ENCODE results near the gene URB1.

Gene URB1

GRCh38 chr21:32422064-32422463, 29.3 kb upstream of the URB1 start:
- Histone ChIP-seq H2AFZ (no peak overlapping the region), H3K4me2 (ENCODE audit: low read length) (no peak overlapping the region), H3K4me3 (ENCODE audit: low read depth, low read length) (no peak overlapping the region), H3K36me3 (ENCODE audit: control insufficient read depth, insufficient read depth, low read length) (no peaks in the 10 kb centered on the region), H3K79me2 (peaks cover 4% of the 10 kb centered on the region), H3K4me1 (no peaks in the 10 kb centered on the region), H3K27ac (no peak overlapping the region), H3K27me3 (ENCODE audit: control insufficient read depth, insufficient read depth, low read length) (no peaks in the 10 kb centered on the region), H3K9me3 (ENCODE audit: control insufficient read depth, low read length) (no peaks in the 10 kb centered on the region), H3K9ac (no peak overlapping the region)
- TF ChIP-seq, protein P1, sequence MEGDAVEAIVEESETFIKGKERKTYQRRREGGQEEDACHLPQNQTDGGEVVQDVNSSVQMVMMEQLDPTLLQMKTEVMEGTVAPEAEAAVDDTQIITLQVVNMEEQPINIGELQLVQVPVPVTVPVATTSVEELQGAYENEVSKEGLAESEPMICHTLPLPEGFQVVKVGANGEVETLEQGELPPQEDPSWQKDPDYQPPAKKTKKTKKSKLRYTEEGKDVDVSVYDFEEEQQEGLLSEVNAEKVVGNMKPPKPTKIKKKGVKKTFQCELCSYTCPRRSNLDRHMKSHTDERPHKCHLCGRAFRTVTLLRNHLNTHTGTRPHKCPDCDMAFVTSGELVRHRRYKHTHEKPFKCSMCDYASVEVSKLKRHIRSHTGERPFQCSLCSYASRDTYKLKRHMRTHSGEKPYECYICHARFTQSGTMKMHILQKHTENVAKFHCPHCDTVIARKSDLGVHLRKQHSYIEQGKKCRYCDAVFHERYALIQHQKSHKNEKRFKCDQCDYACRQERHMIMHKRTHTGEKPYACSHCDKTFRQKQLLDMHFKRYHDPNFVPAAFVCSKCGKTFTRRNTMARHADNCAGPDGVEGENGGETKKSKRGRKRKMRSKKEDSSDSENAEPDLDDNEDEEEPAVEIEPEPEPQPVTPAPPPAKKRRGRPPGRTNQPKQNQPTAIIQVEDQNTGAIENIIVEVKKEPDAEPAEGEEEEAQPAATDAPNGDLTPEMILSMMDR (IDR thresholded peaks at IDR 0.05), result no peak

DNA sequence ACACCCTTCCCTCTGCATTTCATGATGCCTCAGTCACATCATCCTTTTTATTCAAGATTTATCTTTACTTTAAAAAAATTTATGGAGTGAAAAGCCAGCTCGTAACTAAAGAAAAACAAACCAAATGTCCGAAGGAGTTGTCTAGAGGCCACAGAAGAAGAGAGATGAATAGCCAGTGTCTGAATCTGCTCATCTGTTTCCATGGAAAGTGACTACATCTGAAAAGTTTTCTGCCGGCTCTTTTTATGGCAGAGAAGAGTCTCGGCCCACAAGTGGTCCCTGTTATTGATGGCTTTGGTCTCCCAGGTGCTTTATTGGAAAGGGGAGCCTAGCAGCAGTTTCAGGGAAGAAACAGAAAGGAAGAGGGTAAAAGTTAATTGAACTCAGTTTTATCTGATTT, 25.3 kb upstream of the URB1 start:
- Histone ChIP-seq H3K4me3 (ENCODE audit: low read depth, low read length) (no peak overlapping the region), H3K9ac (no peak overlapping the region), H3K4me2 (ENCODE audit: low read length) (no peak overlapping the region), H3K4me1 (no peaks in the 10 kb centered on the region), H3K9me3 (ENCODE audit: control insufficient read depth, low read length) (no peaks in the 10 kb centered on the region), H3K27ac (no peak overlapping the region), H3K36me3 (ENCODE audit: control insufficient read depth, insufficient read depth, low read length) (no peaks in the 10 kb centered on the region), H3K79me2 (peaks cover 6% of the 10 kb centered on the region), H2AFZ (no peak overlapping the region), H3K27me3 (ENCODE audit: control insufficient read depth, insufficient read depth, low read length) (no peaks in the 10 kb centered on the region)
- TF ChIP-seq, protein P1 (IDR thresholded peaks at IDR 0.05), result no peak

GRCh38 chr21:32415451-32416398, 22.9 kb upstream of the URB1 start:
- TF ChIP-seq, protein P1 (IDR thresholded peaks at IDR 0.05), result no peak
- no peak overlapping the region for H3K9ac ChIP-seq

DNA sequence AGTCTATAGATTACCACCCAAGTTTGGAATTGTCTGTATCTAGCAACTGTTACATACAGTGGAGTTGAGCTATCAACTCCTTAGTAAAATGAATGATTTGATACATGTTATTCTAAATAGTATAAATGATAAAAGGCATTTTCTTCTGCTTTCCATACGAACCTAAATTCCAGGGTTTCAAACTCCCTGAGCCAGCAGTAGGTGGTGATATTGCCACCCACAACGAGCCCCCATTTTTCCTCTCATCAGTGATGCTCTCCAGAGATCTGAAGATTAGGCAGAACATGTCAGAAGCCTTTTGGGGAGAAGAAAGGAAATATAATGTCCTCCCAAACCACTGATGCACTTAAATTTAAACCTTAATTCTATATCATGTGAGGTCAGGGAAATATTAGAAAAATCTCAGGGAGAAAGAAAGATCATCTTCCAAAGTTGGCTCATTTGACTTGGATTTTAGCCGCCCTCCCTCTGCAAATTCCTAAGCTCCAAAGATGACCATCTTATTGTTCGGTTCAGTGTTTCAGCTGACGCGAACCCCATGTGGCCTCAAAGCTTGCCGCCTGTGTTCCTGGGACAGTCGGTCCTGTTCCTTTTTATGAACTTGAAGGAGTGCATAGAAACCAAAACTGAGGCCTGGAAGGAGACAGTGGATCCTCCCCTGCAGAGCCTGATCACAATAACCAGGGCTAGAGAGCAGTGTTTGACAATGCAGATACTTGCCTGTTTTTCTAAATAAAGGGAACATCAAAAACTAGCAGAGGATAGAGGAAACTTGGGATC, 22.0 kb upstream of the URB1 start:
- H3K9ac ChIP-seq, result no peak overlapping the region
- H3K27ac ChIP-seq, result peak overlapping the region; percentile 98
- TF ChIP-seq, protein P1 (IDR thresholded peaks at IDR 0.05), result peak; percentile 29
- peaks cover 6% of the 10 kb centered on the region for H3K79me2 ChIP-seq
- H3K4me3 ChIP-seq (ENCODE audit: low read depth, low read length), result no peak overlapping the region
- H3K4me2 ChIP-seq (ENCODE audit: low read length), result peak overlapping the region; percentile 4
- H3K4me1 ChIP-seq, result peaks cover 4% of the 10 kb centered on the region
- no peaks in the 10 kb centered on the region for H3K9me3 ChIP-seq (ENCODE audit: control insufficient read depth, low read length)
- no peak overlapping the region for H2AFZ ChIP-seq
- no peaks in the 10 kb centered on the region for H3K27me3 ChIP-seq (ENCODE audit: control insufficient read depth, insufficient read depth, low read length)
- H3K36me3 ChIP-seq (ENCODE audit: control insufficient read depth, insufficient read depth, low read length), result no peaks in the 10 kb centered on the region

More at GRCh38 chr21:32415451-32416398, 22.9 kb upstream of the URB1 start:
- Histone ChIP-seq H3K36me3 (ENCODE audit: control insufficient read depth, insufficient read depth, low read length) (no peaks in the 10 kb centered on the region), H3K4me2 (ENCODE audit: low read length) (no peak overlapping the region), H3K79me2 (peaks cover 6% of the 10 kb centered on the region), H3K4me1 (peaks cover 4% of the 10 kb centered on the region), H3K9me3 (ENCODE audit: control insufficient read depth, low read length) (no peaks in the 10 kb centered on the region), H3K27me3 (ENCODE audit: control insufficient read depth, insufficient read depth, low read length) (no peaks in the 10 kb centered on the region), H3K27ac (no peak overlapping the region), H2AFZ (no peak overlapping the region), H3K4me3 (ENCODE audit: low read depth, low read length) (no peak overlapping the region)

All from parathyroid adenoma (tissue), 2 donors.